ENCODE results near the gene LCP2.
A peak's percentile ranks its signal among the peaks of the same experiment; 100 is the strongest.
"Not testable (repeated sequence)": the region's sequence is repeated elsewhere in the genome, so short reads cannot be mapped to it uniquely, and the experiment has no call there.

LCP2 gene

GRCh38 chr5:170248172-170248930 is 49.2 kb downstream of the LCP2 start:
- TF ChIP-seq CTCF (IDR thresholded peaks at IDR 0.05), result no peak
- Mint-ChIP-seq H3K36me3 (ENCODE audit: low read depth) (peaks cover 10% of the 10 kb centered on the region), H3K4me1 (peaks cover 70% of the 10 kb centered on the region), H3K4me3 (no peak overlapping the region), H3K27ac (no peak overlapping the region), H3K27me3 (ENCODE audit: low read depth, poor library complexity) (peaks cover 13% of the 10 kb centered on the region), H3K9me3 (peaks cover 21% of the 10 kb centered on the region)
- DNase-seq, result no peak

GRCh38 chr5:170247363-170247762 is 50.2 kb downstream of the LCP2 start:
- peaks cover 9% of the 10 kb centered on the region for H3K27me3 Mint-ChIP-seq (ENCODE audit: low read depth, poor library complexity)
- peaks cover 10% of the 10 kb centered on the region for H3K36me3 Mint-ChIP-seq (ENCODE audit: low read depth)
- no peak overlapping the region for H3K27ac Mint-ChIP-seq
- H3K9me3 Mint-ChIP-seq, result peaks cover 21% of the 10 kb centered on the region
- no peak for TF ChIP-seq CTCF (IDR thresholded peaks at IDR 0.05)
- DNase-seq, result no peak
- H3K4me1 Mint-ChIP-seq, result peaks cover 60% of the 10 kb centered on the region
- no peak overlapping the region for H3K4me3 Mint-ChIP-seq

- H3K4me3 Mint-ChIP-seq, result no peak overlapping the region
- peak overlapping the region; percentile 74 for H3K27ac Mint-ChIP-seq
- H3K27me3 Mint-ChIP-seq (ENCODE audit: low read depth, poor library complexity), result no peaks in the 10 kb centered on the region
- H3K36me3 Mint-ChIP-seq (ENCODE audit: low read depth), result peaks cover 10% of the 10 kb centered on the region
- peaks cover 21% of the 10 kb centered on the region for H3K9me3 Mint-ChIP-seq
- no peak for DNase-seq
- H3K4me1 Mint-ChIP-seq, result peaks cover 50% of the 10 kb centered on the region
- no peak for TF ChIP-seq CTCF (IDR thresholded peaks at IDR 0.05)
These were observed 51.3 kb downstream of the LCP2 start for GRCh38 chr5:170246126-170246870.

- H3K36me3 Mint-ChIP-seq (ENCODE audit: low read depth); H3K27me3 Mint-ChIP-seq (ENCODE audit: low read depth, poor library complexity); H3K4me3 Mint-ChIP-seq; DNase-seq; H3K27ac Mint-ChIP-seq: not testable (repeated sequence)
- Mint-ChIP-seq H3K4me1 (peaks cover 41% of the 10 kb centered on the region), H3K9me3 (peaks cover 21% of the 10 kb centered on the region)
These were observed 52.1 kb downstream of the LCP2 start for GRCh38 chr5:170245436-170245835.

GRCh38 chr5:170238456-170239196 is 59.0 kb downstream of the LCP2 start:
- no peak for DNase-seq
- Mint-ChIP-seq H3K27me3 (ENCODE audit: low read depth, poor library complexity) (no peaks in the 10 kb centered on the region), H3K4me1 (peaks cover 17% of the 10 kb centered on the region), H3K9me3 (no peaks in the 10 kb centered on the region), H3K27ac (no peak overlapping the region), H3K4me3 (no peak overlapping the region), H3K36me3 (ENCODE audit: low read depth) (no peaks in the 10 kb centered on the region)
- TF ChIP-seq CTCF (IDR thresholded peaks at IDR 0.05), result no peak
